Skeletal muscle tissue (tissue), 4 donors: ENCODE results near the gene CMIP. TPM values are rescaled to one million over a fixed set of nuclear protein-coding genes. Genes with fewer than 3 reads are reported as not detected.

Experiments used
- H3K27ac ChIP-seq: one replicate; pipeline ENCODE4 v1.7.0; 2013; ENCODE audit warnings: mild to moderate bottlenecking, low read depth, low read length, inconsistent platforms
- H3K27me3 ChIP-seq, 3 donors: one replicate each; pipeline ENCODE4 v1.7.0; 2013; ENCODE audit warnings: low read length in 3 of 3; ENCODE audit not compliant: control insufficient read depth in 3 of 3, insufficient read depth in 3 of 3
- H3K36me3 ChIP-seq, 3 donors: one replicate each; pipeline ENCODE4 v1.7.0; 2013; ENCODE audit warnings: low read length in 3 of 3; ENCODE audit not compliant: control insufficient read depth in 3 of 3, insufficient read depth in 3 of 3
- H3K4me1 ChIP-seq, 3 donors: one replicate each; pipeline ENCODE4 v1.7.0; 2013; ENCODE audit warnings: low read length in 3 of 3, mild to moderate bottlenecking in 3 of 3; ENCODE audit not compliant: control insufficient read depth in 3 of 3, insufficient read depth in 3 of 3
- H3K4me3 ChIP-seq, 3 donors: one replicate each; pipeline ENCODE4 v1.7.0; 2013; ENCODE audit warnings: low read length in 3 of 3
- H3K9ac ChIP-seq, 3 donors: one replicate each; pipeline ENCODE4 v1.7.0; 2013; ENCODE audit warnings: low read length in 3 of 3, mild to moderate bottlenecking in 3 of 3, moderate library complexity in 2 of 3, low read depth in 1 of 3
- H3K9me3 ChIP-seq, 3 donors: one replicate each; pipeline ENCODE4 v1.7.0; 2013; ENCODE audit warnings: low read length in 3 of 3; ENCODE audit not compliant: control insufficient read depth in 3 of 3
- total RNA-seq: library from RNA; depleted of rRNA; stranded (reverse); fragments of >200 nt; gene quantifications from one replicate; pipeline ENCODE4 v1.2.3, GENCODE V29; 2014
- donor health status: Osteomylitis.

Gene CMIP
- total RNA-seq, 1 donor from 2014 or later: 6.8 TPM

- no peaks in the 10 kb centered on the region for H3K27me3 ChIP-seq
- no peak overlapping the region for H3K27ac ChIP-seq
- no peak overlapping the region for H3K4me3 ChIP-seq
- no peak overlapping the region for H3K9ac ChIP-seq
- H3K36me3 ChIP-seq: no peaks in the 10 kb centered on the region
- H3K4me1 ChIP-seq: peaks cover 4 to 17% (median 11%) of the 10 kb centered on the region in 3 donors
- no peaks in the 10 kb centered on the region for H3K9me3 ChIP-seq
These were observed 17.2 kb downstream of the CMIP start for GRCh38 chr16:81461766-81462165.

GRCh38 chr16:81462683-81463082 is 18.1 kb downstream of the CMIP start:
- H3K36me3 ChIP-seq: no peaks in the 10 kb centered on the region
- H3K9ac ChIP-seq: no peak overlapping the region
- no peak overlapping the region for H3K4me3 ChIP-seq
- H3K9me3 ChIP-seq: no peaks in the 10 kb centered on the region
- H3K27ac ChIP-seq: no peak overlapping the region
- peaks cover under 1 to 17% (median 11%) of the 10 kb centered on the region in 3 donors for H3K4me1 ChIP-seq
- H3K27me3 ChIP-seq: no peaks in the 10 kb centered on the region

- Histone ChIP-seq H3K4me3 (no peak overlapping the region), H3K27ac (no peak overlapping the region), H3K27me3 (no peaks in the 10 kb centered on the region), H3K9me3 (no peaks in the 10 kb centered on the region), H3K36me3 (no peaks in the 10 kb centered on the region), H3K4me1 (peaks cover 0 to 17% (median 11%) of the 10 kb centered on the region in 3 donors), H3K9ac (no peak overlapping the region)
These were observed 18.8 kb downstream of the CMIP start for GRCh38 chr16:81463296-81463890.

GRCh38 chr16:81464279-81464678 is 19.7 kb downstream of the CMIP start:
- H3K4me1 ChIP-seq: peaks cover 0 to 17% (median 11%) of the 10 kb centered on the region in 3 donors

GRCh38 chr16:81465375-81465943 is 20.9 kb downstream of the CMIP start:
- H3K27ac ChIP-seq: no peak overlapping the region

More at GRCh38 chr16:81464279-81464678, 19.7 kb downstream of the CMIP start:
- Histone ChIP-seq H3K9me3 (no peaks in the 10 kb centered on the region), H3K9ac (no peak overlapping the region), H3K36me3 (no peaks in the 10 kb centered on the region), H3K4me3 (no peak overlapping the region), H3K27me3 (no peaks in the 10 kb centered on the region), H3K27ac (no peak overlapping the region)

GRCh38 chr16:81466356-81466980 is 21.9 kb downstream of the CMIP start:
- Histone ChIP-seq H3K27me3 (no peaks in the 10 kb centered on the region), H3K36me3 (no peaks in the 10 kb centered on the region), H3K9ac (no peak overlapping the region), H3K27ac (no peak overlapping the region), H3K9me3 (no peaks in the 10 kb centered on the region), H3K4me3 (no peak overlapping the region), H3K4me1 (peaks cover 0 to 13% (median 4%) of the 10 kb centered on the region in 3 donors)

More at GRCh38 chr16:81465375-81465943, 20.9 kb downstream of the CMIP start:
- Histone ChIP-seq H3K27me3 (no peaks in the 10 kb centered on the region), H3K9me3 (no peaks in the 10 kb centered on the region), H3K4me1 (peaks cover 0 to 13% (median 6%) of the 10 kb centered on the region in 3 donors), H3K9ac (no peak overlapping the region), H3K36me3 (no peaks in the 10 kb centered on the region), H3K4me3 (no peak overlapping the region)

- H3K27me3 ChIP-seq: no peaks in the 10 kb centered on the region
- H3K4me3 ChIP-seq: no peak overlapping the region
- H3K4me1 ChIP-seq: peaks cover 0 to 8% (median 4%) of the 10 kb centered on the region in 3 donors
- H3K27ac ChIP-seq: no peak overlapping the region
- H3K9ac ChIP-seq: no peak overlapping the region
- no peaks in the 10 kb centered on the region for H3K9me3 ChIP-seq
- no peaks in the 10 kb centered on the region for H3K36me3 ChIP-seq
These were observed 22.5 kb downstream of the CMIP start for GRCh38 chr16:81467072-81467471.

- Histone ChIP-seq H3K27ac (no peak overlapping the region), H3K9ac (no peak overlapping the region), H3K9me3 (no peaks in the 10 kb centered on the region), H3K4me3 (no peak overlapping the region), H3K36me3 (peaks cover 0 to 2% (median 2%) of the 10 kb centered on the region in 3 donors), H3K4me1 (peaks cover 1 to 10% (median 7%) of the 10 kb centered on the region in 3 donors), H3K27me3 (no peaks in the 10 kb centered on the region)
These were observed 23.2 kb downstream of the CMIP start for GRCh38 chr16:81467815-81468214.

GRCh38 chr16:81468269-81468902 is 23.8 kb downstream of the CMIP start:
- H3K4me3 ChIP-seq: no peak overlapping the region
- H3K27ac ChIP-seq: no peak overlapping the region
- no peaks in the 10 kb centered on the region for H3K9me3 ChIP-seq
- no peaks in the 10 kb centered on the region for H3K27me3 ChIP-seq
- H3K9ac ChIP-seq: no peak overlapping the region
- H3K36me3 ChIP-seq: peaks cover 0 to 2% (median 2%) of the 10 kb centered on the region in 3 donors
- peaks cover 7 to 13% (median 7%) of the 10 kb centered on the region in 3 donors for H3K4me1 ChIP-seq
